Lower leg skin (tissue), 4 donors: ENCODE data around the gene DLG5. TPM values are rescaled to one million over a fixed set of nuclear protein-coding genes. Genes with fewer than 3 reads are reported as not detected.
"Not testable (repeated sequence)": the region's sequence is repeated elsewhere in the genome, so short reads cannot be mapped to it uniquely, and the experiment has no call there.

Experiments
- DNase-seq, 2 donors: peaks; one replicate each; pipeline ENCODE4 v3.0.0-alpha.2; 2019; ENCODE audit warnings: low spot score in 2 of 2
- H3K4me3 ChIP-seq: fragments of 200-600 bp; sonication (generic); 2 replicates; pipeline ENCODE4 v1.5.1; 2017; ENCODE audit warnings: mild to moderate bottlenecking, low read depth; ENCODE audit not compliant: poor library complexity, severe bottlenecking
- CTCF ChIP-seq, 3 donors: fragments of 450-650 bp; IDR thresholded peaks; one replicate each; pipeline ENCODE4 v1.5.1; 2016; ENCODE audit warnings: antibody characterized with exemption in 3 of 3, mild to moderate bottlenecking in 3 of 3, moderate library complexity in 2 of 3
- POLR2A ChIP-seq, 2 donors: fragments of 450-650 bp; IDR thresholded peaks; one replicate each; pipeline ENCODE4 v1.6.1; 2016 to 2017; ENCODE audit warnings: antibody characterized with exemption in 2 of 2, mild to moderate bottlenecking in 1 of 2, moderate library complexity in 1 of 2
- WGBS, 2 donors: methylation state at CpG; one replicate each; pipeline ENCODE4 v1.1.5; 2018; 5-methylcytosine and 5-hydroxymethylcytosine counted together
- intact Hi-C: fragments of 100-400 bp; cut with DNase I; formaldehyde crosslinking; loops from one replicate; pipeline ENCODE4 v1.15.0; 2023; ENCODE audit warnings: low total_unique reads
- total RNA-seq, 4 donors: library from RNA; depleted of rRNA; stranded (reverse); fragments of >200 nt; gene quantifications; one replicate each; pipeline ENCODE4 v1.1.0, GENCODE V29; 2016

Gene DLG5
- total RNA-seq, 4 donors from 2014 or later: 91.9 to 165 (median 103) TPM

- intact Hi-C loops: no loop called here
- WGBS, 2 donors: 80 to 85% methylated on average over 18 of the region's 18 CpGs
- H3K4me3 ChIP-seq: no peak overlapping the region
- TF ChIP-seq CTCF (IDR thresholded peaks at IDR 0.05): no peak
- no peak for TF ChIP-seq POLR2A (IDR thresholded peaks at IDR 0.05)
- no peak for DNase-seq
Measured at GRCh38 chr10:77770081-77770867, 156.3 kb downstream of the DLG5 start.

- TF ChIP-seq POLR2A (IDR thresholded peaks at IDR 0.05): no peak
- no peak for TF ChIP-seq CTCF (IDR thresholded peaks at IDR 0.05)
- no peak for DNase-seq
- no peak overlapping the region for H3K4me3 ChIP-seq
- intact Hi-C loops: no loop called here
- WGBS, 2 donors: 91 to 93% methylated on average over 1 of the region's 1 CpG
Measured at GRCh38 chr10:77768039-77768438, 158.5 kb downstream of the DLG5 start.

- no peak overlapping the region for H3K4me3 ChIP-seq
- intact Hi-C loops: no loop called here
- DNase-seq: no peak
- TF ChIP-seq POLR2A (IDR thresholded peaks at IDR 0.05) (no peak), CTCF (IDR thresholded peaks at IDR 0.05) (no peak)
- 80 to 83% methylated on average over 9 of the region's 9 CpGs for WGBS, 2 donors
Measured at GRCh38 chr10:77763453-77764430, 162.8 kb downstream of the DLG5 start.

- H3K4me3 ChIP-seq, intact Hi-C loops, DNase-seq: not testable (repeated sequence)
- 84 to 92% methylated on average over 2 of the region's 2 CpGs for WGBS, 2 donors
Measured at GRCh38 chr10:77758406-77758805, 168.1 kb downstream of the DLG5 start.

GRCh38 chr10:77756319-77757232 lies 170.0 kb downstream of the DLG5 start:
- H3K4me3 ChIP-seq: no peak overlapping the region
- TF ChIP-seq CTCF (IDR thresholded peaks at IDR 0.05) (no peak), POLR2A (IDR thresholded peaks at IDR 0.05) (no peak)
- WGBS, 2 donors: 38 to 45% methylated on average over 12 of the region's 12 CpGs
- intact Hi-C loops: no loop called here
- no peak for DNase-seq
